Naive thymus-derived CD4-positive, alpha-beta T cell (primary cell): Measurements from ENCODE around the gene ZDHHC14. TPM values are rescaled to one million over a fixed set of nuclear protein-coding genes. Genes with fewer than 3 reads are reported as not detected.

Source experiments
- ATAC-seq: fragments of 150-1000 bp; cut with Tn5 transposase; 2 replicates; pipeline ENCODE4 v1.10.0; 2021; ENCODE audit warnings: mild to moderate bottlenecking, moderate library complexity
- CTCF ChIA-PET: fragments of 350-600 bp; sonication (Branson Sonifier 250); formaldehyde crosslinking; loops from one replicate; lab custom pipeline; 2021; ENCODE audit warnings: antibody characterized with exemption; lab: Charles Lee
- POLR2A ChIA-PET: fragments of 350-600 bp; sonication (Branson Sonifier 250); formaldehyde crosslinking; loops from one replicate; lab custom pipeline; 2021; ENCODE audit warnings: antibody characterized with exemption, inconsistent platforms; lab: Charles Lee
- DNase-seq, 9 donors: peaks; one replicate each; pipeline versions ENCODE4 v3.0.0 to v3.0.0-alpha.2; 2020 to 2022; ENCODE audit warnings: mixed read lengths in 1 of 9
- H3K27ac ChIP-seq: one replicate; pipeline ENCODE4 v1.7.0; 2013; ENCODE audit warnings: mild to moderate bottlenecking, low read depth, low read length, moderate library complexity
- H3K27me3 ChIP-seq, 2 donors: one replicate each; pipeline ENCODE4 v1.7.0; 2013; ENCODE audit warnings: low read length in 2 of 2, mild to moderate bottlenecking in 2 of 2, moderate library complexity in 2 of 2; ENCODE audit not compliant: control insufficient read depth in 2 of 2, insufficient read depth in 2 of 2
- H3K36me3 ChIP-seq, 3 experiments: 1 replicate in 2 of 3; 2 replicates in 1 of 3; pipeline ENCODE4 v1.7.0; 2013; ENCODE audit warnings: low read length in 3 of 3, mild to moderate bottlenecking in 3 of 3, moderate library complexity in 1 of 3; ENCODE audit not compliant: insufficient read depth in 3 of 3, control insufficient read depth in 2 of 3
- H3K4me1 ChIP-seq, 2 donors: one replicate each; pipeline ENCODE4 v1.7.0; 2013; ENCODE audit warnings: low read length in 2 of 2, mild to moderate bottlenecking in 2 of 2, moderate library complexity in 1 of 2; ENCODE audit not compliant: control insufficient read depth in 2 of 2, insufficient read depth in 2 of 2
- H3K4me3 ChIP-seq: 2 replicates; pipeline ENCODE4 v1.7.0; 2013; ENCODE audit warnings: mild to moderate bottlenecking, low read length
- H3K9me3 ChIP-seq, 3 experiments: 1 replicate in 2 of 3; 2 replicates in 1 of 3; pipeline ENCODE4 v1.7.0; 2013; ENCODE audit warnings: low read length in 3 of 3; ENCODE audit not compliant: control insufficient read depth in 2 of 3
- H3K27ac Mint-ChIP-seq, 9 donors: one replicate each; pipeline ENCODE4 v1.8.0; 2020 to 2022; ENCODE audit warnings: mixed read lengths in 9 of 9, mild to moderate bottlenecking in 8 of 9, moderate library complexity in 5 of 9, inconsistent platforms in 2 of 9
- H3K27me3 Mint-ChIP-seq, 5 donors: one replicate each; pipeline ENCODE4 v1.8.0; 2021 to 2022; ENCODE audit warnings: mixed read lengths in 5 of 5, mild to moderate bottlenecking in 1 of 5
- H3K36me3 Mint-ChIP-seq, 5 donors: one replicate each; pipeline ENCODE4 v1.8.0; 2020 to 2022; ENCODE audit warnings: mixed read lengths in 5 of 5, mild to moderate bottlenecking in 3 of 5, inconsistent platforms in 1 of 5
- H3K4me1 Mint-ChIP-seq, 7 donors: one replicate each; pipeline ENCODE4 v1.8.0; 2020 to 2022; ENCODE audit warnings: mixed read lengths in 7 of 7, mild to moderate bottlenecking in 3 of 7, inconsistent platforms in 1 of 7
- H3K4me3 Mint-ChIP-seq, 10 donors: one replicate each; pipeline ENCODE4 v1.8.0; 2020 to 2022; ENCODE audit warnings: mild to moderate bottlenecking in 10 of 10, mixed read lengths in 10 of 10, moderate library complexity in 6 of 10, inconsistent platforms in 2 of 10
- H3K9me3 Mint-ChIP-seq, 11 donors: one replicate each; pipeline ENCODE4 v1.8.0; 2020 to 2022; ENCODE audit warnings: mixed read lengths in 11 of 11, mild to moderate bottlenecking in 4 of 11, inconsistent platforms in 1 of 11, moderate library complexity in 1 of 11
- intact Hi-C, 2 donors: fragments of 100-400 bp; cut with micrococcal nuclease; formaldehyde crosslinking; loops; one replicate each; pipeline ENCODE4 v1.15.1; 2023
- polyA plus RNA-seq, 2 donors: library from polyadenylated mRNA; unstranded; fragments of 300-500 nt; fragmentation: Illumina TruSeq; gene quantifications; one replicate each; pipeline ENCODE4 v1.2.3, GENCODE V29; 2021
- total RNA-seq, 6 experiments: library from RNA in 5 of 6; stranded (reverse) in 5 of 6; gene quantifications; 1 replicate in 5 of 6; 2 replicates in 1 of 6; pipeline ENCODE4 v1.2.3 and lab custom pipeline; 2021 to 2026

Gene ZDHHC14
- total and polyA plus RNA-seq, 7 experiments from 2014 or later: 0.13 to 18.2 (median 0.95) TPM

DNA sequence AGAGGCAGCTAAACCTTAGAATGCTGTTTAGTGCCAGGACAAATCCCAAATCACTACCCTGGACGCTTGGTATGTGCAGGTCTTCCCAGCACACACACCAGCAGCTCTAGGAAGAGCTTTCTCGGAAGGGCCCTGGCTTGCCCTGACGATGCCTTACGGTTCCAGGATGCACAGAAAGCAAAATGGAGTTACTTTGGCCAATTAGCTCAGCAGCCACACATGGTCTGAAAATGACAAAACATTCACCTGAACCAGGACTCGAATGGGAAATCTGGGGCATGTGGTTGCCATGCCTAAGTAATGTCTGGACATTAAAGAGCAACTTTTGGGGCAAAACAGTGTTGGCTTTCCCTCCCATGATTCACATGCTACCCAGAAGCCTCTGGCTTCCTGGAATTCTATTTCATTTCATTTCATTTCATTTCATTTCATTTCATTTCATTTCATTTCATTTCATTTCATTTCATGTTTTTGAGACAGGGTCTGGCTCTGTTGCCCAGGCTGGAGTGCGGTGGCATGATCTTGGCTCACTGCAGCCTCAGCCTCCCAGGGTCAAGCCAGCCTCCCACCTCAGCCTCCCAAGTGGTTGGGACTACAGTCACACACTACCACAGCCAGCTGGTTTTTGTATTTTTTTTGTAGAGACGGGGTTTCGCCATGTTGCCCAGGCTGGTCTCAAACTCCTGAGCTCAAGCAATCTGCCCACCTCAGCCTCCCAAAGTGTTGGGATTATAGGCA lies 153.3 kb downstream of the ZDHHC14 start:
- CTCF ChIA-PET: no interaction called here
- ATAC-seq (no peak), DNase-seq (no peak)
- Mint-ChIP-seq H3K4me3 (no peak overlapping the region), H3K36me3 (peaks cover 0 to 27% (median 0%) of the 10 kb centered on the region in 5 donors), H3K4me1 (peaks cover 22 to 64% (median 32%) of the 10 kb centered on the region in 7 donors), H3K27ac (peak overlapping the region in 1 of 9 donors; percentile 81), H3K27me3 (no peaks in the 10 kb centered on the region), H3K9me3 (no peaks in the 10 kb centered on the region)
- Histone ChIP-seq H3K27me3 (no peaks in the 10 kb centered on the region), H3K9me3 (no peaks in the 10 kb centered on the region), H3K4me3 (no peak overlapping the region), H3K4me1 (peaks cover 11 to 45% of the 10 kb centered on the region in 2 donors), H3K36me3 (no peaks in the 10 kb centered on the region), H3K27ac (no peak overlapping the region)
- intact Hi-C loops: loop anchor here in 1 of 2 donors (10.0 kb wide), 1 partner anchor 210 kb away; the partner anchor contains the start of gene TMEM242
- POLR2A ChIA-PET: interaction anchor here (1.5 kb wide), 1 partner anchor 48 kb away, joined by 4 read pairs; no protein-coding TSS in a partner anchor

DNA sequence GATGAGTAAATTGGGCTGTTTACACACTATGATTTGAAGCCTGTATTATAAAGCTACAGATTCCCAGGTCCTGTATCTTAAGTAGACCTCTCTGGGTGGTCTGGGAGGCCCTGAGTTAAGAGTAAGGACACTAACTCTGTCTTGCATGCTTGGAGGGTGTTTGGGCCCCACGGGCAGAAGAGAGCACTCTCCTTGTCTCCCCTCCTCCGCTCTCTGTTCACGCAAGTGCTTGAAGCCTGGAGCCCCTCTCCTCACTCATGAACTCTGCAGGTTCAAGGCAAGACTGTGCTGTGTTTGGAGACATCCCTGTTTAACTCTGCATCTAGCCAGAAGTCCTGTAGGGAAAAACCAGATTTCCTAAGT lies 154.0 kb downstream of the ZDHHC14 start:
- Histone ChIP-seq H3K4me3 (no peak overlapping the region), H3K9me3 (no peaks in the 10 kb centered on the region), H3K27ac (no peak overlapping the region), H3K36me3 (no peaks in the 10 kb centered on the region), H3K4me1 (peaks cover 11 to 45% of the 10 kb centered on the region in 2 donors), H3K27me3 (no peaks in the 10 kb centered on the region)
- intact Hi-C loops: loop anchor here (1.0 to 10.0 kb wide), 3 partner anchors 8 to 213 kb away; partner anchors contain the start of gene TMEM242 (in 2 of the 2)
- H3K4me1 Mint-ChIP-seq: peaks cover 22 to 63% (median 37%) of the 10 kb centered on the region in 7 donors
- no peak for ATAC-seq
- H3K4me3 Mint-ChIP-seq: peak overlapping the region in 2 of 10 donors; percentile 15 to 66
- H3K27me3 Mint-ChIP-seq: no peaks in the 10 kb centered on the region
- ChIA-PET CTCF (no interaction called here), POLR2A (interaction anchor here (1.5 kb wide), 1 partner anchor 48 kb away, joined by 4 read pairs; no protein-coding TSS in a partner anchor)
- no peaks in the 10 kb centered on the region for H3K9me3 Mint-ChIP-seq
- H3K36me3 Mint-ChIP-seq: peaks cover 0 to 26% (median 0%) of the 10 kb centered on the region in 5 donors
- H3K27ac Mint-ChIP-seq: peak overlapping the region in 4 of 9 donors; percentile 47 to 87 (median 77)
- DNase-seq: no peak

DNA sequence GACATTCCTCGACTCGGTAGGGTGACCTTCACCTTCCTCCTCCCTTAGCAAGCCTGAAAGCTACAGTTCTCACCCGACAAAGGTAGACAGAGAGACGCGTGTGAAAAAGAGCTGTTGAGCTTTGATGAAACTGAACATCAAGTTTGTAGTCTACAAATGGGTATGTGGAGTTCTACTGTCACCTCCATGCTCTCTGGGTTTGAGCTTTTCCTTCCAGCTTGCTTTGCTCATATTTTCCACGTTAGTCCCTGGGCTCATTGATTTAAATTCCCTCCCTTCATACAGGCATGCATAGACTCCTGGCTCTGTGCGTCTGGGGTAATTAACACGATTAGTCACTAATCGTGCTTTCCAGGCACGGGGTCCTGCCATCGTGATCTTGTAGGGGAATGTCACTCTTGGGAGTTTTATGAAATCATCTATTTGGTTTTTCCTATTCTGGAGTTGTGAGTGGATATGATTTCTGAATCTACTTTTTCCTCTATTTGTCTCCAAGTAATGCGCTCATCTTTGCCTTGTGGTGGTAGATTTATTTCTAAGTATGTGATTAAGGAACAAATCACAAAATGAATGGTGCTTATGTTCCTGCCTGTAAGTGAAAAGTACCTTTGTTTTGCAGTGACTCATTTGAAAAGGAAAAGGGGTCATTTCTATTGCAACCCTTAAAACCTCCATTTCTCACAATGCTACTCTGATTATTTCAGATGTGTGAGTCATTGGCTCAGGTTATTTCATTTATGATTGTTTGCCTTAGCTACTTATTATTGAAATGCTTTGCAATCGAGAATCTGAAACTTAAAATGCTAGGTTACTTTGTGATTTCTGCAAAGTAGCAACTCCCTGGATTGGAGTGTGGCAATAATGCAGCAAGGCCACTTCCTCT lies 154.6 kb downstream of the ZDHHC14 start:
- Mint-ChIP-seq H3K27me3 (no peaks in the 10 kb centered on the region), H3K9me3 (no peaks in the 10 kb centered on the region), H3K36me3 (peaks cover 0 to 23% (median 0%) of the 10 kb centered on the region in 5 donors), H3K4me1 (peaks cover 22 to 61% (median 35%) of the 10 kb centered on the region in 7 donors), H3K4me3 (peak overlapping the region in 9 of 10 donors; percentile 25 to 76 (median 51)), H3K27ac (peak overlapping the region; percentile 1 to 87 (median 45))
- no peak overlapping the region for H3K4me3 ChIP-seq
- ChIA-PET POLR2A (interaction anchor here (1.5 kb wide), 1 partner anchor 49 kb away, joined by 4 read pairs; no protein-coding TSS in a partner anchor), CTCF (no interaction called here)
- no peaks in the 10 kb centered on the region for H3K27me3 ChIP-seq
- peaks cover 11 to 45% of the 10 kb centered on the region in 2 donors for H3K4me1 ChIP-seq
- H3K9me3 ChIP-seq: no peaks in the 10 kb centered on the region
- intact Hi-C loops: loop anchor here (1.0 to 10.0 kb wide), 6 partner anchors 8 to 213 kb away; partner anchors contain the start of genes TMEM242 (in 2 of the 2) and ZDHHC14 (in 1 of the 2)
- no peaks in the 10 kb centered on the region for H3K36me3 ChIP-seq
- H3K27ac ChIP-seq: no peak overlapping the region
- DNase-seq (peak in 1 of 9 donors; percentile 22), ATAC-seq (peak; percentile 60)

DNA sequence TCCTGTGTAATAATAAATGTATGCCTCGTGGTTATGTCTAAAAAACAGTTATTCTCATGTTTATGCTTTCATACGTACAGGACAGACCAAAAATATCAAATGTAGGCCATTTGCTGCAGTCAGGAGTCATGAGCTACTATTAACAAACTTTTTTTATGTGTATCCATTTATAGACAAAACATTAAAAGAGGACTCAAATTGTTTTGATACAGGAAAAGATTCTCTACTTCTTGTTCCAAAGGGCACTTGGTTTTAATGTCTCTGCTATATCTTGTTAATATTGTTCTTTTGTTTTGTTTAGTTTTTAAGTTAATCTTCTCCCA lies 155.2 kb downstream of the ZDHHC14 start:
- Histone ChIP-seq H3K27me3 (no peaks in the 10 kb centered on the region), H3K4me1 (peaks cover 11 to 45% of the 10 kb centered on the region in 2 donors), H3K27ac (no peak overlapping the region), H3K36me3 (no peaks in the 10 kb centered on the region), H3K9me3 (no peaks in the 10 kb centered on the region), H3K4me3 (no peak overlapping the region)
- peaks cover 0 to 23% (median 0%) of the 10 kb centered on the region in 5 donors for H3K36me3 Mint-ChIP-seq
- ATAC-seq (peak; percentile 77), DNase-seq (peak in 3 of 9 donors; percentile 18 to 24 (median 23))
- H3K27me3 Mint-ChIP-seq: no peaks in the 10 kb centered on the region
- no peaks in the 10 kb centered on the region for H3K9me3 Mint-ChIP-seq
- intact Hi-C loops: loop anchor here (1.0 to 10.0 kb wide), 5 partner anchors 33 to 214 kb away; partner anchors contain the start of genes TMEM242 (in 2 of the 2) and ZDHHC14 (in 1 of the 2)
- H3K4me1 Mint-ChIP-seq: peaks cover 22 to 61% (median 35%) of the 10 kb centered on the region in 7 donors
- ChIA-PET CTCF (no interaction called here), POLR2A (no interaction called here)
- peak overlapping the region; percentile 1 to 87 (median 45) for H3K27ac Mint-ChIP-seq
- peak overlapping the region in 9 of 10 donors; percentile 25 to 76 (median 51) for H3K4me3 Mint-ChIP-seq

DNA sequence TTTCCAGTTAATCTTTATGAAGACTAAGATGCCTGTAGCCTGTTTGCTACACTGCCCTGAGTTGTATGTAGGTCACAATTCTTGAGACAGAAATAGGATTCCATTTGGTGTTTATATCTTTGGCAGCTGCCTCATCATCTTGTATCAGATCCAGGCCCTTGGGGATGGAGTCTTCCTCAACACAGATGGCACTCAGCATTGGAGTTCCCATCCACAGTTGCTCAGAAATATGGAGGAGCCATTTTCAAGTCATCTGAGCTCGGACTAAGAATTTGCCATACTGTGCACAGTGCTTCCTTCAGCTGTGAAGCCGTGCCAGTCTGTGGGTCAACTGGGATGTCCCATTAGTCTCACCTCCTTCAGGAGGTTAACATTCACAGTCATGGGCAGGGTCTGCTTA lies 156.6 kb downstream of the ZDHHC14 start:
- no peak overlapping the region for H3K4me3 ChIP-seq
- H3K4me1 Mint-ChIP-seq: peaks cover 22 to 61% (median 35%) of the 10 kb centered on the region in 7 donors
- peaks cover 11 to 45% of the 10 kb centered on the region in 2 donors for H3K4me1 ChIP-seq
- peak overlapping the region in 2 of 9 donors; percentile 10 to 73 for H3K27ac Mint-ChIP-seq
- ChIA-PET CTCF (no interaction called here), POLR2A (interaction anchor here (1.0 kb wide), 1 partner anchor 31 kb away, joined by 3 read pairs; no protein-coding TSS in a partner anchor)
- no peaks in the 10 kb centered on the region for H3K36me3 ChIP-seq
- no peaks in the 10 kb centered on the region for H3K9me3 ChIP-seq
- ATAC-seq (no peak), DNase-seq (no peak)
- no peaks in the 10 kb centered on the region for H3K27me3 Mint-ChIP-seq
- no peaks in the 10 kb centered on the region for H3K9me3 Mint-ChIP-seq
- H3K27ac ChIP-seq: no peak overlapping the region
- intact Hi-C loops: loop anchor here (2.0 to 10.0 kb wide), 4 partner anchors 31 to 215 kb away; partner anchors contain the start of gene TMEM242 (in 2 of the 2)
- no peak overlapping the region for H3K4me3 Mint-ChIP-seq
- peaks cover 0 to 31% (median 0%) of the 10 kb centered on the region in 5 donors for H3K36me3 Mint-ChIP-seq
- no peaks in the 10 kb centered on the region for H3K27me3 ChIP-seq

DNA sequence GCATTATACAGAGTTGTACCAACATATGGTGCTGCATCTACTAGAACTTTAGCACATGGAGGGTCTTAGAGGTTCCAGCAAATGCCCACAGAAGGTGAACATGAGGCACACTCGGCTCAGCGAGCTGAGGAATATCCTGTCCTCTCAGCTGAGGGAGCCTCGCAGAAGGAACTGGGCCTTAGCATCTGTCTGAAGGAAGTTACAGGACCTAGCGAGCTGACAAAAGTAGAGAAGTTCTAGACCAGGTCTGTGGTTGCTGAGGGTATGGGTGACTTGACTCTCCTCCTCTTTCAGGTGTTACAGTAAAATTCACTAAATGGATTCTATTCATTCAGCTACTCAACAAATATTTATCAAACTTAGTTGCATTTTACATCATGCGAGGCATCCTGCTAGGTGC lies 157.2 kb downstream of the ZDHHC14 start:
- CTCF ChIA-PET: no interaction called here
- Histone ChIP-seq H3K27me3 (no peaks in the 10 kb centered on the region), H3K36me3 (no peaks in the 10 kb centered on the region), H3K9me3 (no peaks in the 10 kb centered on the region), H3K27ac (no peak overlapping the region), H3K4me1 (peaks cover 11 to 45% of the 10 kb centered on the region in 2 donors), H3K4me3 (no peak overlapping the region)
- no peak overlapping the region for H3K4me3 Mint-ChIP-seq
- POLR2A ChIA-PET: interaction anchor here (1.0 kb wide), 1 partner anchor 14 kb away, joined by 3 read pairs; no protein-coding TSS in a partner anchor
- ATAC-seq: no peak
- H3K27me3 Mint-ChIP-seq: no peaks in the 10 kb centered on the region
- peak overlapping the region in 3 of 9 donors; percentile 20 to 51 (median 50) for H3K27ac Mint-ChIP-seq
- H3K36me3 Mint-ChIP-seq: peaks cover 0 to 32% (median 0%) of the 10 kb centered on the region in 5 donors
- H3K9me3 Mint-ChIP-seq: no peaks in the 10 kb centered on the region
- peaks cover 22 to 58% (median 33%) of the 10 kb centered on the region in 7 donors for H3K4me1 Mint-ChIP-seq
- no peak for DNase-seq
- intact Hi-C loops: loop anchor here (5.0 to 10.0 kb wide), 2 partner anchors 213 to 216 kb away; partner anchors contain the start of gene TMEM242 (in 2 of the 2)
